NCI-H524 (cell line): ENCODE results near the gene ARSI.
A peak's percentile ranks its signal among the peaks of the same experiment; 100 is the strongest.

ENCODE experiments used
- DNase-seq, 2 experiments: peaks; one replicate each; lab custom pipeline; 2025; lab: John Stamatoyannopoulos, UW

ARSI gene

DNA sequence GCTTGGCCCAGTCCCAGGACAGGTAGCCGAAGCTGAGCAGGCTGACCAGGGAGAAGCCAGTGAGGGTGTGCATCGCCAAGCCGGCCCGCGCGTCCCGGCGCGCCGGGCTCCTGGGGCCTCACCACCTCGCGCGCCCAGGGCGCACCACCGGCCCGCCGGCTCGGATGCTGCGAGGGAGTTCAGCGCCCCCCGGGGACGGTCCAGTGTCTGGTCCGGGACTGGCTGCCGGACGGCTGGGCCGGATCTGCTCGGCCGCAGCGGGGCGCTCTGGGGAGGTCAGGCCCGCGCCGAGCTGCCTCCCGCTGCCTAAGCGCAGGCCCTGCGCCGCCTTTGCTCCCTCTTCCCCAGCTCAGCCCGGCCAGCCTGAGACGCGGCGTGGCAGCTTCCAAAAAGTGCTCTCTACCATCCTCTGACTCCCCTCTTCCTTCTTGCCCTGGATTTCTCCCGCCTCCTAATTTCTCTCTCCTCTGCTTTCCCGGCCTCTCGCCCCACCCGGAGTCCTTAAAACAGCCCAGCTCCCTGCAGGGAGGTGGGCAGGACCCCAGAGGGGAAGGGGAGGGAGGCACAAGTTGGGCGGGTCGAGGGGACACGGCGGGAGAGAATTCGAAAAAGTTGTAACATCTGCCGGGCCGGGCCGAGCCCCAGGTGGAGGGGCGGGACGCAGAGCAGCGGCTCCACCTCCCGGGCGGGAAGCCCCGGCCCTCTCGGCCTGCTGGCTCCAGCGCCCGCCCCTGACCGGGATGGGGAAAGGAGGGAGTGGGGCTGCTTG is at the start of gene ARSI:
ARSI (minus strand) TSS at position 605 of the 769 bp plus-strand sequence; CDS start at position 73, 532 bp downstream.
- peak; percentile 49 to 70 for DNase-seq

GRCh38 chr5:150350524-150351344 is 48.0 kb upstream of the ARSI start:
- DNase-seq = peak; percentile 14 to 61

DNA sequence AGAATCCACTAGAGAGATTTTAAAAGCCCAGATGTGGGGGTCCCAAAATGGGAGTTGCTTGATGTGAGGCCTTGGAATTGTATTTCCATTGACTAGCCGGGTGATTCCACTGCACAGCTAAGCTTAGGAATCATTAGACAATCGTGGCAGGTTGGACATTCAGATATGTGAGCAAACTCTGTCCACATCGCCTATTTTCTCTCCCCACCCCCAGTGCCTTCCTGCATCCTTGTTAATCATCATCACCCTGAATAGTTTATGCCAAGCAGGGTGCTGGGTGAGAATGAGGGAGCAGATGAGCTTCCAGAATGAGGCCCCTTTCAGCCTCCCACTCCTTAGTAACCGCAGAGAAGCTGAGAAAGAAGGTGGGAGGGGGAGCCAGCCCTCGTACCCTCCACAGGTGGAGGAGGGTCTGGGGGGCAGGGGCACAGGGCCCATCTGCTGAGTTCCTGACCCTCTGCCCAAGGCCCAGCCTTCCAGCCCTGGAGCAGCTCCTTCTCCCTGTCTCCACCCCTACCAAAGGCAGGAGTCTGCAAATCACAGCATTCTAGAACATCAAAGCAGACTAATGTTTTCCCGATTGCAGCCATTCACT is 47.1 kb upstream of the ARSI start:
- no peak for DNase-seq

DNA sequence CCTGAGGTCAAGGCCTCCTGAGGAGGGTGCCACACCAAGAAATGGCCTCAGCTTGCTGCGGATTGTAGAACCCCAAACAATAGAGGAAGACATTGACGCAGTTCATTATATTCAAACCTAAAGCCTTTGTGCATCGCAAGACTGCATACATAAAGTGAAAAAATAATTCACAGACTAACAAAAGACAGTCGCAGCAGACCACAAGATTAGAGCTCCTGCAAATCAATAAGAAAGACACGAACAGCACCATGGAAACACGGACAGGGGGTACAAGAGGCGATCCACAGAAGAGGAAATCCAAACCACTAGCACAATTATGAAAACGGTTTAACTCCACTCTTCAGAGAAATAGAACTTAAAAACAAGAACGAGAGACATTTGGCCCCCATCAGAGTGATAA is 44.7 kb upstream of the ARSI start:
- DNase-seq = no peak

GRCh38 chr5:150347003-150347402 is 44.3 kb upstream of the ARSI start:
- no peak for DNase-seq

DNA sequence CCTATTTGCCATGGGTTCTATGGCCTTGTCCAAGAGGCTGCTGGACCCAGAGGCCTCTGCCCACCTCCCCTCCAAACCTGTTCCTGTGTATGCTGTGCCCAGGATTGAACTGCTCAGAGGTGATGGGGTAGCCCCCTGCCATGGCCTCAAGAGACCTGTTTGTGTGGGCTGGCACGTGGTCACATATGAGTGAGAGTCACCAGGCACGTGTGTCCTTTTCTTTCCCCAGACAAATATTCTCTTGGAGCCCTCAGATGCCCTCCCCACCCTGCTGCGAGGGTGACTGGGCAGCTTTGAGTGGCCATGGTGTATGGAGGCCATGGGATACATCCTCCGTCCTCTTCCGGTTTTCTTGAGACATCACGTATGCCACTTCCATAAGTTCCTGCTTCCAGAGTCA is 43.9 kb upstream of the ARSI start:
- DNase-seq = no peak

DNA sequence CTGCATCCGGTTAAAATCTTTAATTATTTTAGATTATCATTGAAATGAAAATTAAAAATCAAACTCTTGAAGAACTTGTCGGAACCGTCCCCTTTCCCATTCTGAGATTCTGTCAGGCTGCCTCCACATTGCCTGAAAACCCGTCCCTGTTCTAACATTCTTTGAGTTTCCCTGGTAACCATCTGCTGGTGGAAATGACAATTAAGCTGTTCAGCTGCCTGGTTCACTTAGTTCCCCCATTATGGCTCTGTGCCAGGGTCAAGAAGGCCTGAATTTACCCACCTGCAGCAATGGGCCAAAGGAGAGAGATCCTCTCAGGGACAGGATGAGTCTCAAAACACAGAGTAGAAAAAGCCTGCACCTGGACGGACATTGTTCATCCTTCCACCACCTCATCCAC is 43.0 kb upstream of the ARSI start:
- DNase-seq = peak in 1 of 2 experiments; percentile 41

DNA sequence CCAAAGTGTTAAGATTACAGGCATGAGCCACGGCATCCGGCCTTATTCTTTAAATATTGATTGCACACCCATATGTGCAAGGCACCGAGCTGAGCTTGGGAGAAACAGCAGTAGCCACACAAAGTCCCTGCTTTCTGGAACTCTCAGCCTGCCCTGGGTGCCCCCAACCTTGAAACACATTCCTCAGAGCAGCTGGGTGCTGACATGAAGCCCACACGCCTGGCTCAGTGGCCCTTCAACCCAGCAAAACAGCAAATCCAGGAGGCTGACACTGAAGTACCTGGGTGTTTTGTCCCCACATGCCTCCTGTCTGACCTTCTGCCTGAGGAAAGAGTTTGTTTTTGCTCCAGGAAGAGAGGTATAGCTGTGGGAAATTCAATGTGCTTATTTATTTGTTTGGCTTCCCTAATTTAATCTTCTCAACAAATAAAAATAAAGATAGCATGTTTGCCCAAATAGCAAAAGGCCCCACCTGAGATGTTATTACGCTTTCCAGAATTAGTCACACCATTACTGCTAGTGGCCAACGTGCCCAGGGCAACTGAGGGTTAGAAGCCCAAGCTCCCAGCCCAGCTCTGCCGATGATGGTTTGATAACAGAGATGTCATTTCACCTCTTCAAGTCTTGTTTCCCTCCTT is 41.4 kb upstream of the ARSI start:
- no peak for DNase-seq

DNA sequence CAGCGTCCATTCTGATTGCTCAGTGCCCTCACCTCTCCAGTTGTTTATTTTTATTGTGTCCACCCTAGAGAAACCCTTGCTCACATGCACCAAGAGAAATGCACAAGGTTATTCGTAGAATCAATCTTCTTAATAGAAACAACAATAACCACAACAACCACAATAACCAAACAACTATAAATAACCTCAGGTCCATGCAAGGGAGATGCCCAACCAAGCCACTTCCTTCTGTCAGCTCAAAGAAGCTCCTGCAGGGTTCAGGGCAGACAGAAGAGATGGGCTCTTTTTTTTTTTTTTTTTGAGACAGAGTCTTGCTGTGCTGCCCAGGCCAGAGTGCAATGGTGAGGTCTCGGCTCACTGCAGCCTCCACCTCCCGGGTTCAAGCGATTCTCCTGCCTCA is 39.9 kb upstream of the ARSI start:
- DNase-seq = no peak

- no peak for DNase-seq
Observed at GRCh38 chr5:150341989-150342388, 39.3 kb upstream of the ARSI start.

- DNase-seq = peak in 1 of 2 experiments; percentile 19
Observed at GRCh38 chr5:150341331-150341730, 38.6 kb upstream of the ARSI start.

DNA sequence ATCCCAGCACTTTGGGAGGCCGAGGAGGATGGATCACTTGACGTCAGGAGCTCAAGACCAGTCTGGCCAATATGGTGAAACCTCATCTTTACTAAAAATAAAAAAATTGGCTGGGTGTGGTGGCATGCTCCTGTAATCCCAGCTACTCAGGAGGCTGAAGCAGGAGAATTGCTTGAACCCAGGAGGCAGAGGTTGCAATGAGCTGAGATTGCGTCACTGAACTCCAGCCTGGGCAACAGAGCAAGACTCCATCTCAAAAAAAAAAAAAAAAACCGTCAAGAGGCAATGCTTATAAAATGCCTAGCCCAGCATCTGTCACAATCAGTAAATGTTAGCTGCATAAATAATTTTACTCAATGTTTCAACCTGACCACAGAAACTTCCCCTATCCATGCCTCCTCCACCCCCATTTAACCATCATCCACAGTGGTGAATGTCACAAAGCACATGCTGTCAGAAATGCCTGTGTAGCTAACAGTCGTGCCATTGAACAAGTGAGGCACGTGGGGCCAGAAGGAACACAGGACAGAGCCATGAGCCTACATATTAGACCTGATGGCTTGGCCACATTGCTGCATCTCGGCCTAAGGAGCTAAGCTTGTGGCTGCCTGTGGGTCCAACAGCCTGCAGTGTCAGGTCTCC is 38.0 kb upstream of the ARSI start:
- DNase-seq = no peak

- no peak for DNase-seq
Observed at GRCh38 chr5:150339841-150340240, 37.1 kb upstream of the ARSI start.

GRCh38 chr5:150339165-150339564 is 36.5 kb upstream of the ARSI start:
- DNase-seq = peak in 1 of 2 experiments; percentile 4

- DNase-seq = no peak
Observed at GRCh38 chr5:150338546-150338945, 35.8 kb upstream of the ARSI start.

DNA sequence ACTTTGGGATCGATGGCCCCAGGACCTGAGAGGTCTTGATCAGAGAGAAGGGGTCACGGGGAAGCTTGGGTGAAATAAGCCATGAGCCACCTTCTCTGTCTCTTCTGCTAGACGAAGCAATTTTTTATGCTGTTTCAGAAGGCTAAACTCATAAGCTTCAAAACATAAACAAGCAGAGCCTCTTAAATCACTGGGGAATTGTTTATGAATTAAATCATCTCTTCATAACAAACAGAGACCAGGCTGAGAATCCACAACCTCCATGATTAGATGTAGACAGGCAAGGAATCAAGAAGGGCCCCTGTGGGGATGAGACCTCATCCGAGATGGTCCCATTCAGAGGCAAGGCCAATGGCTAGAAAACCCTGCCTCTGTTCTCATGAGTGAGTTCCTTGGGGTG is 33.1 kb upstream of the ARSI start:
- DNase-seq = no peak

DNA sequence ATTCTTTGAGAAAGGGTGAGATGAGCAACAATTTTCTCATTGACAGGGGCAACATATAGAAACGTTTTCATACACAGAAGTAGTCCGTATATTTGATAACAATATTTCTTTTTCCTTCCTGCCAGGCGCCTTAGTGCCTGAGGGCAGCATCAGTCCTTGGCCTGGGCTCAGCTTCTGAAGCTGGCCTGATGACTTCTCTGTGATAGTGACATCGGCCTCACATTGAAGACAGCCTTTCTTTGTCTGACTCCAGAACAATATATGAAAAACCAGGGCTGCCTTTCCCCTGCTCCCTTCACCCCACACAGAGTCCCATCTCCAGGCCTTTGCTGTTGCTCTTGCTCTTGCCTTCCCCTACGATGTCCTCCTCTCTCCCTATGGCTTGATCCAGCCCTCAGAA is 30.7 kb upstream of the ARSI start:
- no peak for DNase-seq

DNA sequence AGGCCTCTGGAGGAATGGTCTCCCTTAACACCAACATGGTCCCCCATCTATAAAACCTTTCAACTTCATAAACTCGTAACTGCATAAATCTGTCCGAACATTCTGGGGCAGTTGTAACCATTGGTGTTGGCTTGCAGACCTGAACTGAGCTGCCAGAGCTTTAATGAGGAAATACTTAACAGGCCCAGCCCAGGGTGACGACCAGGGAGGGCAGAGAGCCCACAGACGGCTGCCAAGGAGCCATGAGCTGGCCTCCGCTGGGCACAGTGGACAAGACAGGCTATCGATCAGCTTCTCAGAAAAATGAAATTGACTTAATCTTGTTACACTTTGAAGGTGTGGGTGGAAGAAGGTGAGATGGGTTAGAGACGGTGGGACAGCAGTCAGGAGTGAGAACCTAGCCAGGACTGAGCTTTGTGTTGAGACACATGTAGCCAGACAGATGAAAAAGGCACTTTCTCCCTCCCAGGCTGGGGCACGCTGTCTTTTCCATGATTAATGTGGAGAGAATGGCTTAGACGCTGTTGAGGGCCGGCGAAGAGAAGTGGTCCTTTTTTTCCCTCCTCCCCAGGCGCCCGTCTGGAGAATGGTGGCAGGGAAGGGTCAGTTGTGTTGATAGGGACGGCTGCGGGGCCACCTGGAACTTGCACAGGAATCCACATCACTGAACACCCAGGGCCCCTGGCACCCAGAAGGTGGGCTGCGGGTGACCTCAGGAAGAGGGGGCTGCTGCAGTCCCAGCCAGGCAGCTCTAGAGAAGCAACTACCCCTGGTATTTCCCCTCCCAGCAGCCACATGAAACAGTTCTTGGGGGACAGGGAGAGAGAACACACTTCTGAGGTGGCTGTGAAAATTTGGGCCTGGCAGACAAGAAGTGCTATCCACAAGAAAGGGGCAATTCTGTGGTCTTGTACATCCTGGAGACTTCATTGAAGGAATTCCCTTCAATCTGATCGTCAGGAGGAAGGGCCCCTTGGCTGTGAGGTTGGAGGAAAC is 27.5 kb upstream of the ARSI start:
- DNase-seq = no peak

DNA sequence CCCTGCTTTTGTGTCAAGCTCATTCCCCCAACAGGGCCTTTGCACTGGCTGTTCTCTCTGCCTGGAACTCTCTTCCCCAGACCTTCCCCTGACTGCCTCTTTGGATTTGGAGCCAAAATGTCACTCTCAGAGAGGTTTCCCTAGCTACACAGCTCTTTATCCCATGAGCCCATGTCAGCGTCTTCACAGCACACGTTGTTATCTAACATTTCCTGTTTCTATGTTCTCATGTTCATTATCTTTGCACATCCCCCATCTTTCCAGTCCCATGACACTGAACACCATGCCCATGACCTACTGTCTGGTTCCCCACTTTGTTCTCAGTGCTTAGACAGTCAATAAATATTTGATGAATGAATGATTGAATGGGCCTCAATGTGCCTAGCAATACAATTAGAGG is 26.3 kb upstream of the ARSI start:
- DNase-seq = no peak

DNA sequence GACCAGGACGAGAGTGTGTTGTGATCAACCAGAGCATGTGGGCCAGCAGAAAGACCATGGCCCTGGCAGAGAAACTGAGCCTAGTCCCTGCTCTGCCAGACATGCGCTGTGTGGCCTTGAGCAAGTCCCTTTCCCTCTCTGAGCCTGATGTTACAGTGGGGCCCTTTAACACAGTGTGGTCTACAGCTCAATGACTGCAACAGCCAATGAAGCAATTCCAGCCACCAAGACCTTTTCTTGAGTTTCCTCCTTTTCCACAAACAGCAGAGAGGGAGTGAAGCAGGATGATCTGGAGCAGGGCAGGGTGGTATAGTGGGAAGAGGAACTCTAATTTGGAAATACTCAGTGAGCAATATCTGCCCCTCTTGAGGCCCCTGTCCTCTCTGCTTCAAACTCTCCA is 25.8 kb upstream of the ARSI start:
- DNase-seq = no peak

GRCh38 chr5:150327139-150327538 is 24.4 kb upstream of the ARSI start:
- DNase-seq = no peak
